Activated CD4-positive, alpha-beta T cell treated with anti-CD3 and anti-CD28 coated beads, Interleukin-2, amount 10 ng/mL, durations not matched to agents 24 days and 14 days (primary cell): ENCODE results near the gene SMPD4. TPM values are rescaled to one million over a fixed set of nuclear protein-coding genes. Genes with fewer than 3 reads are reported as not detected.
A peak's percentile ranks its signal among the peaks of the same experiment; 100 is the strongest.
"Not testable (repeated sequence)": the region's sequence is repeated elsewhere in the genome, so short reads cannot be mapped to it uniquely, and the experiment has no call there.

ENCODE experiments used
- DNase-seq: peaks from one replicate; pipeline ENCODE4 v3.0.0; 2022
- H3K27ac Mint-ChIP-seq: one replicate; pipeline ENCODE4 v1.8.0; 2022; ENCODE audit warnings: mild to moderate bottlenecking, mixed read lengths
- H3K27me3 Mint-ChIP-seq: one replicate; pipeline ENCODE4 v1.8.0; 2022; ENCODE audit warnings: mixed read lengths
- H3K36me3 Mint-ChIP-seq: one replicate; pipeline ENCODE4 v1.8.0; 2022; ENCODE audit warnings: low read depth, mild to moderate bottlenecking, mixed read lengths
- H3K4me1 Mint-ChIP-seq: one replicate; pipeline ENCODE4 v1.8.0; 2021; ENCODE audit warnings: mixed read lengths
- H3K4me3 Mint-ChIP-seq: one replicate; pipeline ENCODE4 v1.8.0; 2022; ENCODE audit warnings: mild to moderate bottlenecking, moderate library complexity, mixed read lengths
- H3K9me3 Mint-ChIP-seq: one replicate; pipeline ENCODE4 v1.8.0; 2021; ENCODE audit warnings: mixed read lengths
- intact Hi-C: fragments of 100-400 bp; cut with micrococcal nuclease; formaldehyde crosslinking; loops from one replicate; pipeline ENCODE4 v1.15.1; 2023
- total RNA-seq: library from RNA; stranded (reverse); gene quantifications from 2 replicates; pipeline ENCODE4 v1.2.3, GENCODE V29; 2022

The SMPD4 gene
- total RNA-seq, 1 donor from 2014 or later, result 86.0 TPM

- DNase-seq, result peak; percentile 69
- H3K4me1 Mint-ChIP-seq, H3K9me3 Mint-ChIP-seq, H3K27me3 Mint-ChIP-seq: not testable (repeated sequence)
- H3K36me3 Mint-ChIP-seq, result peaks cover 17% of the 10 kb centered on the region
- peak overlapping the region; percentile 85 for H3K4me3 Mint-ChIP-seq
- intact Hi-C loops, result loop anchor here (2.0 to 5.0 kb wide), 2 partner anchors 150 to 1309 kb away; partner anchors contain the start of gene MZT2A
- H3K27ac Mint-ChIP-seq, result peak overlapping the region; percentile 83
Measured at GRCh38 chr2:130182826-130183511, 1.6 kb upstream of the SMPD4 start.

DNA sequence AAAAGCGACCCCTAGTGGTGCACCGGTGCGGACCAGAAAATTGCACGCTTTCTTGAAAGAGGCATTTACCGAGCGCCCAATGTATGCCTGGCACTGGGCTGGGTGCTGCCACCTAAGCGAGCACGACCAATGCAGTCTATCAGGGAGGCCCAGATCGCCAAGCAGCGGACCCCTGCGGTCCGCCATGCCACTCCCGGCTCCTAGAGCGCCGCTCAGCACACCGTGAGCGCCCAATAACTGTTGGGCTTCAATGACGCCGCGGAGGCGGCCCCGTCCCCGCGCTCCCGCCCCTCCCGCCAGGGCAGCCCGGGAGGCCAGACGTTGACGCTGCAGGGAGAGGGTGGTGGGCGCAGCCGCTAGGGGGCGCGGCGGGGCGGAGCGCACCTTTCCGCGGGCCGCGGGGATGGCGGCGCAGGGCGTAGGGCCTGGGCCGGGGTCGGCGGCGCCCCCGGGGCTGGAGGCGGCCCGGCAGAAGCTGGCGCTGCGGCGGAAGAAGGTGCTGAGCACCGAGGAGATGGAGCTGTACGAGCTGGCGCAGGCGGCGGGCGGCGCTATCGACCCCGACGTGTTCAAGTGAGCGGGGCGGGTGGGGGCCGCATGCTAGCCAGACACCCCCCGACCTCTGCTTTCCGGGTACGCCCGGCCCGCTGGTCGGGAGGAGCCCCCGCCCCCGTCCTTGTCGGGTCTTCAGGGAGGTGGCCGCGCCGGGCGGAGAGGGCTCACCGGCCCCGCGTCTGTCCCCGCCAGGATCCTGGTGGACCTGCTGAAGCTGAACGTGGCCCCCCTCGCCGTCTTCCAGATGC, 679 bp upstream of the SMPD4 start, which contains the start of gene MZT2B:
Gene MZT2B, plus strand, starts transcription at position 383 of the 803 bp plus-strand sequence. Its CDS starts 21 bp downstream, at position 404.
- DNase-seq, result peak; percentile 98
- intact Hi-C loops, result loop anchor here (1.0 to 5.0 kb wide), 5 partner anchors 37 to 1310 kb away; partner anchors contain the start of genes CCDC74B, IMP4 and MZT2A
- not testable (repeated sequence) for H3K27me3 Mint-ChIP-seq, H3K4me1 Mint-ChIP-seq, H3K9me3 Mint-ChIP-seq
- peaks cover 17% of the 10 kb centered on the region for H3K36me3 Mint-ChIP-seq
- peak within 1 kb of the TSS; percentile 93 for H3K4me3 Mint-ChIP-seq
- peak within 1 kb of the TSS; percentile 96 for H3K27ac Mint-ChIP-seq

DNA sequence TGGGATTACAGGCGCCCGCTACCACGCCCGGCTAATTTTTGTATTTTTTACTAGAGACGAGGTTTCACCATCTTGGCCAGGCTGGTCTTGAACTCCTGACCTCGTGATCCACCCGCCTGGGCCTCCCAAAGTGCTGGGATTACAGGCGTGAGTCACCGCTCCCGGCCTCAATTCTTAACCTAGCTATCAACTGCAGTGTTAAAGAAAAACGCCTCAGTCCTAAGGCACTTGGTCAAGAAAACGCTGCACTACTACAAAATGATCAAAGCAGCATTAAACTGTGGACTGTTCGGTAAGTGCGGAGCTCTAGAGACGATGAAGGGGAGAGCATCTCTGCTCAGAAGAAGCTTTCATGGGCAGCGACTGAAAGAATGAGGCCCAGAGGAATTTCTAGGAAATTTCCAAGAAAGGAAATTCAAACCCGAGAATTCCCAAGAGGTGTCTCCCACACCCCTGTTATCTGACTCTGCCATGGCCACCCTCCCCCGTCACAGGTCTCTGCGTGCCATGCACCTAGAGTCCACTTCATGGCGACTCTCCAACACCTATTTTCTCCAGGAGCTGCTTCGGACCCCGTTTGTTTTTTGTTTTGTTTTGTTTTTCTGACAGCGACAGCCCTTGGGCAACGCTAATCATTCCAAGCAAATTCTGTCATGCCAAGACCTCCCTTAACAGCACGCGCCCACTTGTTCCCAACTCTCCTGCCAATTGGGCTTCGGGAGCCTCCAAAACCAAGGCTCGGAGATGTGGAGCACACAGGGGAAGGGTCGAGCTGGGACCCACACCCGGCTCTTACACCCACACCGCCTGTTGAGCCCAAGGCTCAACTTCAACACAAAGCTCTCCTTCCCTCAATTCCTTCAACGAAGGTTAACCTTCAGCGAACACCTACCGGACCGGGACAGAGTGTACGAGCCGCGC, 738 bp downstream of the SMPD4 start:
- not testable (repeated sequence) for H3K9me3 Mint-ChIP-seq, H3K27me3 Mint-ChIP-seq, H3K4me1 Mint-ChIP-seq, DNase-seq
- Mint-ChIP-seq H3K27ac (peak overlapping the region; percentile 96), H3K36me3 (peaks cover 15% of the 10 kb centered on the region), H3K4me3 (peak overlapping the region; percentile 93)
- intact Hi-C loops, result loop anchor here (1.0 to 5.0 kb wide), 4 partner anchors 35 to 1312 kb away; partner anchors contain the start of genes CCDC74B, IMP4 and MZT2A

DNA sequence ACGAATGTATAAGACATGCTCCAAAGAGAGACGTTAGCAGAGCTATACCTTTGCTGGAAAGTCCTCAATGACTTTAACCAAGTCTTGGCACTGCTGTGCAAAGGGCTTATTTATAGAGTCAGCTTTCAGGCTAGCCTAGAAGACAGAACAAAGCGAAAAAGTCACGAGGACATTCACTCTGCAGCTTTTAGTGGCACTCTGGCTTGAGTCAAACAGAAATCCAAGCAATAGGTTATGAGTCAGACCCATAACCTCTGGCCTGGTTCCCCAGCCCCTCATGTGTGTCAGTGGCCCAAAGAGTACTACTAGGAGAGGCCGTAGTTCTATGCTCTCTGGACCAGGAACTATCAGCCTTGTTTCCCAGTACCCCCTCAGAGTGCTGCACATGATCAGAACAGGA, 6.5 kb downstream of the SMPD4 start:
- H3K4me3 Mint-ChIP-seq, H3K4me1 Mint-ChIP-seq, H3K9me3 Mint-ChIP-seq, DNase-seq, H3K27ac Mint-ChIP-seq, intact Hi-C loops, H3K27me3 Mint-ChIP-seq: not testable (repeated sequence)
- H3K36me3 Mint-ChIP-seq, result peaks cover 32% of the 10 kb centered on the region

DNA sequence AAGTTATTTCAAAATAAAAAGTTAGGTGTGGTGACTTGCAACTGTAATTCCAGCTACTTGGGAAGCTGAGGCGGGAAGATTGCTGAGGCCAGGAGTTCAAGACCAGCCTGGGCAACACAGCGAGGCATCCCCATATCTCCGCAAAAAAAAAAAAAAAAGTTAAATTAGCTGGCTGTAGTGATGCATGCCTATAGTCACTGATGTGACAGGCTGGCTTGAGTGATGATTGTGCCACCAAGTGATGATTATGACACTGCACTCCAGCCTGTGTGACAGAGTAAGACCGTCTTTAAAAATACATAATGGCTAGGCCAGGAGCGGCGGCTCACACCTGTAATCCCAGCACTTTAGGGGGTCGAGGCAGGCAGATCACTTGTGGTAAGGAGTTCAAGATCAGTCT, 11.5 kb downstream of the SMPD4 start:
- no peaks in the 10 kb centered on the region for H3K9me3 Mint-ChIP-seq
- peaks cover 44% of the 10 kb centered on the region for H3K36me3 Mint-ChIP-seq
- no peak for DNase-seq
- peaks cover 12% of the 10 kb centered on the region for H3K4me1 Mint-ChIP-seq
- H3K27ac Mint-ChIP-seq, result no peak overlapping the region
- H3K27me3 Mint-ChIP-seq, result no peaks in the 10 kb centered on the region
- H3K4me3 Mint-ChIP-seq, result peak overlapping the region; percentile 32
- intact Hi-C loops, result no loop called here

DNA sequence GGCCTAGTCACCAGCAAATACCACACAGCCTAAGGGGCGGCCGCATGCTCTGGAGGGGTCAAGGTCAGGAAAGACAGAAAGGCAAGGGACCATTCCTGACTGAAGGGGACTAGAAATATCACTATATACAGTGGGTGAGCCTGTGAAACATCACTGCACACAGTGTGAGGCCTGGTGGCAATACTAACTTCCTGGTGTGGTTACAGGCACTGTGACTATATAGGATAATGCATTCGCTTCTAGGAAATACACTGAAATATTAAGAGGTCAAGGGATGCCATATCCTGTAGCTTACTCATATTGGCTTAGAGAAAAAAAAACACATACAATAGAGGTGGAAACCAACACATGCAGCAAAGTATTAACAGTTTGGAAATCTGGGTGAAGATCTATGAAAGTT, 12.2 kb downstream of the SMPD4 start:
- Mint-ChIP-seq H3K36me3 (peaks cover 51% of the 10 kb centered on the region), H3K27ac (peak overlapping the region; percentile 64), H3K4me1 (peaks cover 12% of the 10 kb centered on the region), H3K4me3 (peak overlapping the region; percentile 9)
- intact Hi-C loops, H3K9me3 Mint-ChIP-seq, DNase-seq, H3K27me3 Mint-ChIP-seq: not testable (repeated sequence)

GRCh38 chr2:130166611-130167010, 14.8 kb downstream of the SMPD4 start:
- H3K4me3 Mint-ChIP-seq, H3K9me3 Mint-ChIP-seq: not testable (repeated sequence)

DNA sequence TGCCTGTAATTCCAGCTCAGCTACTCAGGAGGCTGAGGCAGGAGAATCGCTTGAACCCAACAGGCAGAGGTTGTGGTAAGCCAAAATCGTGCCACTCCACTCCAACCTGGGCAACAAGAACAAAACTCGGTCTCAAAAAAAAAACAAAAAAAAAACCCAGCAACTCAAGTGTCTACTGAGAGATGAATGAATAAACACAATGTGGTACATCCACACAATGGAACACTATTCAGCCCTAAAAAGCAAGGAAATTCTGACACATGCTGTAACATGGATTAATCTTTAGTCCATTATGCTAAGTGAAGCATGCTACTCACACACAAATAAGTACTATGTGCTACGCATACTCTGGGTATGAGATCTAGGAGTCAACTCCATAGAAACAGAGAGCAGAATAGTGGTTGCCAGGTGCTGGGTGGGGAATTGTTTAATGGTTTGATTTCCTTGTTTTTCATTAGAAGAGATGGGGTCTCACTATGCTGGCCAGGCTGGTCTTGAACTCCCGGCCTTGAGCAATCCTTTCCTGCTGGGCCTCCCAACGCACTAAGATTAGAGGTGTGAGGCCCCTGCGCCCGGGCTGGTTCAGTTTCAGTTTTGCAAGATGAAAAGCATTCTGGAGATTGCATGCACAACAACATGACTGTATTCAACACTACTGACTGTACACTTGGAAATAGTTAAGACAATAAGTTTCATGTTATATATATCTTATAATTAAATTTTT, 15.9 kb downstream of the SMPD4 start:
- Mint-ChIP-seq H3K27ac (no peak overlapping the region), H3K4me1 (peaks cover 12% of the 10 kb centered on the region), H3K27me3 (no peaks in the 10 kb centered on the region), H3K9me3 (no peaks in the 10 kb centered on the region), H3K4me3 (no peak overlapping the region), H3K36me3 (peaks cover 39% of the 10 kb centered on the region)
- DNase-seq, result no peak
- intact Hi-C loops, result no loop called here

More at GRCh38 chr2:130166611-130167010, 14.8 kb downstream of the SMPD4 start:
- intact Hi-C loops, H3K27me3 Mint-ChIP-seq, DNase-seq, H3K27ac Mint-ChIP-seq: not testable (repeated sequence)
- Mint-ChIP-seq H3K4me1 (peaks cover 12% of the 10 kb centered on the region), H3K36me3 (peaks cover 41% of the 10 kb centered on the region)

DNA sequence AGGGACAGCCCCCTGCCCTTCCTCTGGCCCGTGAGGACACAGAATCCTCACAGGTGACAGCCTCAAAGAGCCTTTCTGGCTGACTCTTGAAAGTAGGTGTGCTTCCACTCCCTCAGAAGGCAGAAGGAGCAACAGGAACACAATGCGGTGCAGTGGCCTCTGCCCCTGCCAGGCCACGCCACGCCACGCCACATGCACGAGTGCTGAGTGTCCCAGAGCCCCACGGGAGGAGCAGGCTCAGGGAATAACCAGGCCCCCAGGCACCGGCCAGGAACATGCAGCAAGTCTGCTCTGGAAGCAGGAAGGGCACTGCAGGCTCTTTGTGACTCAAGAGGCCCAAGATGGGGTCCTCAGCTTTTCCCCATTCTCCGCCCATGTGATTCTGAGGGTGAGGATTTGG, 18.4 kb downstream of the SMPD4 start:
- Mint-ChIP-seq H3K27ac (no peak overlapping the region), H3K4me1 (peaks cover 5% of the 10 kb centered on the region)
- intact Hi-C loops, result no loop called here

GRCh38 chr2:130162486-130162885, 18.9 kb downstream of the SMPD4 start:
- peaks cover 29% of the 10 kb centered on the region for H3K36me3 Mint-ChIP-seq
- H3K27me3 Mint-ChIP-seq, H3K27ac Mint-ChIP-seq, DNase-seq, H3K4me3 Mint-ChIP-seq, H3K9me3 Mint-ChIP-seq, intact Hi-C loops, H3K4me1 Mint-ChIP-seq: not testable (repeated sequence)

More for the DNA sequence above, 18.4 kb downstream of the SMPD4 start:
- Mint-ChIP-seq H3K27me3 (no peaks in the 10 kb centered on the region), H3K9me3 (no peaks in the 10 kb centered on the region), H3K36me3 (peaks cover 33% of the 10 kb centered on the region), H3K4me3 (no peak overlapping the region)
- DNase-seq, result no peak

- H3K27me3 Mint-ChIP-seq, intact Hi-C loops, H3K27ac Mint-ChIP-seq, H3K9me3 Mint-ChIP-seq, H3K4me3 Mint-ChIP-seq, H3K4me1 Mint-ChIP-seq, DNase-seq: not testable (repeated sequence)
- H3K36me3 Mint-ChIP-seq, result peaks cover 26% of the 10 kb centered on the region
Measured at GRCh38 chr2:130160838-130161705, 20.3 kb downstream of the SMPD4 start.

DNA sequence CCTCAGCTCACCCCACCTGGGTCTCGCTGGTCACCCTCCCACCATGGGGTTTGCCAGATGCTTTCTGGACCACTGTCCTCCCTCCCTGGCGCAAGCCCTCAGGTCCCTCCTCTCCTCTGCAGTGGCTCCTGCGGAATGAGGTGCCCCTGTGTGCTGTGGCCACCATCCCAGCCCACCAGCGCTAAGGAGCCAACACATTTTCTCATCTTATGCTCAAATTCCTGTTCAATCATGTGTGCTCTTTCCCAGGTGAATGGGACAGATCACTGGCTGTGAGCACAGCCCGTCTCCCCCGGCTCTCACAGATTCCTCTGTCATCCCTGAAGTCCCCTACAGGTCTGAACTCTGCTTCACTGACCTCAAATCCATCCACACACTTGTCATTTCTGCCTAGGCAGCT, 21.3 kb downstream of the SMPD4 start:
- intact Hi-C loops, result no loop called here
- Mint-ChIP-seq H3K9me3 (no peaks in the 10 kb centered on the region), H3K27me3 (no peaks in the 10 kb centered on the region), H3K36me3 (peaks cover 23% of the 10 kb centered on the region), H3K4me3 (no peak overlapping the region), H3K27ac (no peak overlapping the region), H3K4me1 (peaks cover 5% of the 10 kb centered on the region)
- DNase-seq, result no peak
